Adrenal gland (tissue), 5 donors: ENCODE results near the gene PNPLA3.

Experiments
- POLR2A ChIP-seq, 2 donors: fragments of 450-650 bp; IDR thresholded peaks; one replicate each; pipeline ENCODE4 v1.6.1; 2017; ENCODE audit warnings: antibody characterized with exemption in 2 of 2, mild to moderate bottlenecking in 2 of 2, moderate library complexity in 1 of 2
- TF ChIP-seq, protein P1 (sequence below), 6 experiments: fragments of 450-650 bp in 4 of 6; fragments of 200-600 bp in 2 of 6; sonication (generic) in 1 of 6; IDR thresholded peaks; 1 replicate in 5 of 6; 2 replicates in 1 of 6; pipeline versions ENCODE4 v1.5.1 to v1.8.0; 2016 to 2021; ENCODE audit warnings: antibody characterized with exemption in 6 of 6, mild to moderate bottlenecking in 2 of 6, moderate library complexity in 1 of 6
- donor health status: DM: no; HTN: no; CAD: no.

DNA sequence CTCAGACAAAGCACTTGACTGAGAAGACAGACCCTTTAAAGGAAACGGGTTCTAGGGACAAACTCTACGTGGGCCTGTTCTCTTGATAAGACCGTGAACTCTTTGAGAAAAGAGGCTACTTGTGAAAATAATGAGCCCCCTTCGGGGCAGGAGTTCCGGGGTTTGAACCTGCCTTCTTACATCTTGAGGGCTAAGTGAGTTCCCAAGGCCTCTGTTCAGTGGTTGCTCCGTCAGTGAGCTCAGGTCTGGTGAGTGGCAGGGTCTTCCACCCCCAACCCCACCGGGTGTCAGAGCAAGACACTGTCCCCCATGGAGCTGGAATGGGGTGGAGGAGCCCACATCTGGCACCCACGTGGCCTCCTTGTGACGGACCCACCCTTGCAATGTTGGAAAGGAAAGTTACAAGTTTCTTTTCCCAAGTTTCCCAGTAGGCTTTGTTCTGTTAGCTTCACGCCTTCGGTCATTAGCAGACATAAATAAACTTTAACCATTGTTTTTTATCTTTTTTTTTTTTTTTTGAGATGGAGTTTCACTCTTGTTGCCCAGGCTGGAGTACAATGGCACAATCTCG lies 25.3 kb downstream of the PNPLA3 start:
- TF ChIP-seq, protein P1, sequence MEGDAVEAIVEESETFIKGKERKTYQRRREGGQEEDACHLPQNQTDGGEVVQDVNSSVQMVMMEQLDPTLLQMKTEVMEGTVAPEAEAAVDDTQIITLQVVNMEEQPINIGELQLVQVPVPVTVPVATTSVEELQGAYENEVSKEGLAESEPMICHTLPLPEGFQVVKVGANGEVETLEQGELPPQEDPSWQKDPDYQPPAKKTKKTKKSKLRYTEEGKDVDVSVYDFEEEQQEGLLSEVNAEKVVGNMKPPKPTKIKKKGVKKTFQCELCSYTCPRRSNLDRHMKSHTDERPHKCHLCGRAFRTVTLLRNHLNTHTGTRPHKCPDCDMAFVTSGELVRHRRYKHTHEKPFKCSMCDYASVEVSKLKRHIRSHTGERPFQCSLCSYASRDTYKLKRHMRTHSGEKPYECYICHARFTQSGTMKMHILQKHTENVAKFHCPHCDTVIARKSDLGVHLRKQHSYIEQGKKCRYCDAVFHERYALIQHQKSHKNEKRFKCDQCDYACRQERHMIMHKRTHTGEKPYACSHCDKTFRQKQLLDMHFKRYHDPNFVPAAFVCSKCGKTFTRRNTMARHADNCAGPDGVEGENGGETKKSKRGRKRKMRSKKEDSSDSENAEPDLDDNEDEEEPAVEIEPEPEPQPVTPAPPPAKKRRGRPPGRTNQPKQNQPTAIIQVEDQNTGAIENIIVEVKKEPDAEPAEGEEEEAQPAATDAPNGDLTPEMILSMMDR (IDR thresholded peaks at IDR 0.05), result no peak
- no peak for TF ChIP-seq POLR2A (IDR thresholded peaks at IDR 0.05)
